AG04449 (cell line): ENCODE results near the gene DEDD.

ENCODE experiments used
- CTCF ChIA-PET: fragments of 350-600 bp; formaldehyde crosslinking; extraction: SDS; loops from one replicate; lab custom pipeline; 2021; ENCODE audit warnings: antibody characterized with exemption; lab: Yijun Ruan, JAX
- POLR2A ChIA-PET: fragments of 400-600, 350-600 bp; formaldehyde crosslinking; extraction: SDS; loops from one replicate; lab custom pipeline; 2020; ENCODE audit warnings: antibody characterized with exemption, inconsistent platforms; lab: Yijun Ruan, JAX
- DNase-seq: peaks from one replicate; pipeline ENCODE4 v3.0.0-alpha.2; 2010; ENCODE audit warnings: low read depth, low spot score
- H3K4me3 ChIP-seq: 2 replicates; pipeline ENCODE4 v1.5.1; 2011; ENCODE audit warnings: low read depth, mild to moderate bottlenecking, control low read depth, low read length
- CTCF ChIP-seq: IDR thresholded peaks from one replicate; pipeline ENCODE4 v1.5.1; 2011; ENCODE audit warnings: mild to moderate bottlenecking, moderate library complexity, low read length, control low read depth, inconsistent platforms; ENCODE audit not compliant: insufficient read depth; ENCODE audit errors: missing control alignments

The DEDD gene

GRCh38 chr1:161100556-161100955 lies 31.9 kb downstream of the DEDD start:
- ChIA-PET POLR2A (interaction anchor here (1.1 kb wide), 1 partner anchor 12 kb away, joined by 3 read pairs; no protein-coding TSS in a partner anchor), CTCF (interaction anchor here (1.9 to 7.9 kb wide), 5 partner anchors 14 to 107 kb away, joined by 6 to 146 read pairs (median 100); partner anchors contain the start of genes ARHGAP30, NECTIN4, TSTD1 and USF1)
- DNase-seq: no peak
- TF ChIP-seq CTCF: no peak
- no peak overlapping the region for H3K4me3 ChIP-seq

- no peak for TF ChIP-seq CTCF
- POLR2A ChIA-PET: interaction anchor here (2.8 kb wide), 1 partner anchor 54 kb away, joined by 11 read pairs; the partner anchor contains the start of gene USF1
- DNase-seq: no peak
- no peak overlapping the region; the same call in 1 of the 2 replicates for H3K4me3 ChIP-seq
- CTCF ChIA-PET: interaction anchor here (0.8 to 7.9 kb wide), 11 partner anchors 9 to 105 kb away, joined by 3 to 146 read pairs (median 5); partner anchors contain the start of genes ARHGAP30, NECTIN4, NIT1 and PFDN2
These were observed 33.2 kb downstream of the DEDD start for GRCh38 chr1:161099090-161099802.

GRCh38 chr1:161098210-161099068 lies 34.0 kb downstream of the DEDD start, which contains the start of gene KLHDC9:
TSS of gene KLHDC9 (plus strand) at chr1:161098361. CDS start at chr1:161098536, 175 bp downstream.
- POLR2A ChIA-PET: interaction anchor here (2.8 kb wide), 1 partner anchor 53 kb away, joined by 11 read pairs; the partner anchor contains the start of gene USF1
- peak within 1 kb of the TSS; percentile 61 for H3K4me3 ChIP-seq
- TF ChIP-seq CTCF: peak; percentile 38
- CTCF ChIA-PET: interaction anchor here (0.8 to 7.9 kb wide), 25 partner anchors 8 to 104 kb away, joined by 3 to 146 read pairs (median 5); partner anchors contain the start of genes ARHGAP30, DEDD, F11R and NECTIN4
- no peak for DNase-seq

- POLR2A ChIA-PET: interaction anchor here (2.8 kb wide), 1 partner anchor 51 kb away, joined by 11 read pairs; the partner anchor contains the start of gene USF1
- no peak for TF ChIP-seq CTCF
- no peak overlapping the region for H3K4me3 ChIP-seq
- DNase-seq: no peak
- CTCF ChIA-PET: interaction anchor here (0.7 to 7.9 kb wide), 16 partner anchors 8 to 103 kb away, joined by 4 to 146 read pairs (median 6); partner anchors contain the start of genes ARHGAP30, NECTIN4, NIT1 and PFDN2
These were observed 35.9 kb downstream of the DEDD start for GRCh38 chr1:161096530-161096929.

GRCh38 chr1:161096015-161096414 lies 36.5 kb downstream of the DEDD start:
- no peak for TF ChIP-seq CTCF
- H3K4me3 ChIP-seq: no peak overlapping the region
- ChIA-PET CTCF (interaction anchor here (1.1 to 7.9 kb wide), 11 partner anchors 9 to 102 kb away, joined by 3 to 146 read pairs (median 16); partner anchors contain the start of genes ARHGAP30, NECTIN4, NIT1 and PFDN2), POLR2A (no interaction called here)
- no peak for DNase-seq
